SK-N-MC (cell line): ENCODE data around the gene LPAR1.

Experiments used
- DNase-seq: peaks from one replicate; pipeline ENCODE4 v3.0.0-alpha.2; 2011; ENCODE audit warnings: low read depth, low spot score
- H3K27ac ChIP-seq: fragments of 200-600 bp; sonication (generic); 2 replicates; pipeline ENCODE4 v1.5.1; 2016; ENCODE audit warnings: mixed run types
- H3K36me3 ChIP-seq: fragments of 200-600 bp; sonication (generic); 2 replicates; pipeline ENCODE4 v1.6.1; 2017; ENCODE audit warnings: antibody characterized with exemption, low read length, mixed read lengths; ENCODE audit not compliant: insufficient read depth
- H3K4me3 ChIP-seq: fragments of 200-600 bp; sonication (generic); 2 replicates; pipeline ENCODE4 v1.5.1; 2016
- H3K9ac ChIP-seq: fragments of 200-600 bp; sonication (generic); 2 replicates; pipeline ENCODE4 v1.8.0; 2017; ENCODE audit warnings: mixed run types, mixed read lengths; ENCODE audit not compliant: insufficient read length
- H3K9me3 ChIP-seq: fragments of 200-600 bp; sonication (generic); 2 replicates; pipeline ENCODE4 v1.6.1; 2017; ENCODE audit warnings: low read depth, mild to moderate bottlenecking, antibody characterized with exemption, low read length, moderate library complexity, mixed read lengths
- EZH2 ChIP-seq: fragments of 200-600 bp; sonication (generic); IDR thresholded peaks from one replicate; pipeline ENCODE4 v1.6.1; 2017; ENCODE audit warnings: antibody characterized with exemption
- FOXP2 ChIP-seq: optimal IDR thresholded peaks from 2 replicates; pipeline ENCODE3; 2011; ENCODE audit warnings: mild to moderate bottlenecking, moderate library complexity; ENCODE audit not compliant: insufficient read depth; ENCODE audit errors: extremely low read length, control extremely low read depth
- POLR2AphosphoS5 ChIP-seq: IDR thresholded peaks from 2 replicates; pipeline ENCODE4 v1.6.1; 2012; ENCODE audit warnings: mild to moderate bottlenecking, low read depth, low read length, borderline replicate concordance

Gene LPAR1

GRCh38 chr9:110980261-110980660 is 58.0 kb downstream of the LPAR1 start:
- Histone ChIP-seq H3K36me3 (peaks cover 5% of the 10 kb centered on the region; the same call in 1 of the 2 replicates), H3K27ac (peak overlapping the region; percentile 100), H3K9ac (peak overlapping the region; percentile 52), H3K9me3 (no peaks in the 10 kb centered on the region), H3K4me3 (peak overlapping the region; percentile 5)
- no peak for DNase-seq
- TF ChIP-seq FOXP2 (no peak), POLR2AphosphoS5 (no peak), EZH2 (no peak)

GRCh38 chr9:110979636-110980035 is 58.6 kb downstream of the LPAR1 start:
- Histone ChIP-seq H3K36me3 (peaks cover 5% of the 10 kb centered on the region; the same call in 1 of the 2 replicates), H3K9ac (peak overlapping the region; percentile 81), H3K9me3 (no peaks in the 10 kb centered on the region), H3K27ac (peak overlapping the region; percentile 100), H3K4me3 (peak overlapping the region; percentile 5; the same call in 1 of the 2 replicates)
- TF ChIP-seq POLR2AphosphoS5: no peak
- TF ChIP-seq FOXP2: no peak
- TF ChIP-seq EZH2: no peak
- no peak for DNase-seq

- H3K36me3 ChIP-seq: peaks cover 5% of the 10 kb centered on the region; the same call in 1 of the 2 replicates
- no peaks in the 10 kb centered on the region for H3K9me3 ChIP-seq
- H3K27ac ChIP-seq: peak overlapping the region; percentile 100
- peak overlapping the region; percentile 59 for H3K4me3 ChIP-seq
- peak overlapping the region; percentile 81 for H3K9ac ChIP-seq
- no peak for DNase-seq
- TF ChIP-seq FOXP2 (no peak), EZH2 (no peak), POLR2AphosphoS5 (no peak)
Observed at GRCh38 chr9:110978516-110978915, 59.8 kb downstream of the LPAR1 start.

- Histone ChIP-seq H3K9me3 (no peaks in the 10 kb centered on the region), H3K36me3 (peaks cover 4% of the 10 kb centered on the region), H3K4me3 (peak overlapping the region; percentile 62), H3K9ac (peak overlapping the region; percentile 61), H3K27ac (peak overlapping the region; percentile 100)
- DNase-seq: peak; percentile 86
- no peak for TF ChIP-seq EZH2
- TF ChIP-seq POLR2AphosphoS5: no peak
- no peak for TF ChIP-seq FOXP2
Observed at GRCh38 chr9:110977259-110977709, 61.0 kb downstream of the LPAR1 start.

- H3K36me3 ChIP-seq: peaks cover 17% of the 10 kb centered on the region
- TF ChIP-seq POLR2AphosphoS5 (no peak), FOXP2 (no peak), EZH2 (no peak)
- H3K9me3 ChIP-seq: no peaks in the 10 kb centered on the region
- peak overlapping the region; percentile 100 for H3K27ac ChIP-seq
- H3K4me3 ChIP-seq: no peak overlapping the region; the same call in 1 of the 2 replicates
- no peak overlapping the region for H3K9ac ChIP-seq
- DNase-seq: no peak
Observed at GRCh38 chr9:110975969-110976368, 62.3 kb downstream of the LPAR1 start.

GRCh38 chr9:110975278-110975677 is 63.0 kb downstream of the LPAR1 start:
- Histone ChIP-seq H3K9ac (peak overlapping the region; percentile 48), H3K9me3 (no peaks in the 10 kb centered on the region), H3K4me3 (0 out of 2 replicates have a peak overlapping the region, but pooled peaks have one; percentile 1), H3K27ac (peak overlapping the region; percentile 100), H3K36me3 (peaks cover 23% of the 10 kb centered on the region)
- no peak for TF ChIP-seq FOXP2
- no peak for TF ChIP-seq EZH2
- no peak for TF ChIP-seq POLR2AphosphoS5
- no peak for DNase-seq

- H3K9me3 ChIP-seq: no peaks in the 10 kb centered on the region
- peaks cover 34% of the 10 kb centered on the region for H3K36me3 ChIP-seq
- no peak overlapping the region for H3K27ac ChIP-seq
- no peak overlapping the region for H3K4me3 ChIP-seq
- no peak for DNase-seq
- no peak overlapping the region for H3K9ac ChIP-seq
- no peak for TF ChIP-seq POLR2AphosphoS5
- no peak for TF ChIP-seq EZH2
- TF ChIP-seq FOXP2: no peak
Observed at GRCh38 chr9:110971705-110972104, 66.6 kb downstream of the LPAR1 start.

- Histone ChIP-seq H3K27ac (0 out of 2 replicates have a peak overlapping the region, but pooled peaks have one; percentile 40), H3K9ac (no peak overlapping the region), H3K9me3 (no peaks in the 10 kb centered on the region), H3K36me3 (peaks cover 36% of the 10 kb centered on the region), H3K4me3 (no peak overlapping the region)
- DNase-seq: no peak
- no peak for TF ChIP-seq EZH2
Observed at GRCh38 chr9:110971234-110971633, 67.0 kb downstream of the LPAR1 start.

GRCh38 chr9:110969971-110970386 is 68.3 kb downstream of the LPAR1 start:
- peaks cover 43% of the 10 kb centered on the region for H3K36me3 ChIP-seq
- peak overlapping the region; percentile 85 for H3K27ac ChIP-seq
- no peak for TF ChIP-seq EZH2
- TF ChIP-seq FOXP2: no peak
- TF ChIP-seq POLR2AphosphoS5: no peak
- DNase-seq: no peak
- H3K9me3 ChIP-seq: no peaks in the 10 kb centered on the region
- H3K4me3 ChIP-seq: peak overlapping the region; percentile 18; the same call in 1 of the 2 replicates
- no peak overlapping the region for H3K9ac ChIP-seq
